Left ventricle myocardium inferior (tissue), 1 donor: ENCODE results near the gene SLC25A44. TPM values are rescaled to one million over a fixed set of nuclear protein-coding genes. Genes with fewer than 3 reads are reported as not detected.

Source experiments
- DNase-seq: peaks from one replicate; pipeline ENCODE4 v3.0.0-alpha.2; 2020
- H3K27ac ChIP-seq: fragments of 200-600 bp; replicated peaks from 2 replicates; pipeline ENCODE4 v1.8.0; 2021
- H3K27me3 ChIP-seq: fragments of 200-600 bp; 2 replicates; pipeline ENCODE4 v1.8.0; 2021; ENCODE audit warnings: low read depth
- H3K36me3 ChIP-seq: fragments of 200-600 bp; 2 replicates; pipeline ENCODE4 v1.8.0; 2021
- H3K4me1 ChIP-seq: fragments of 200-600 bp; 2 replicates; pipeline ENCODE4 v1.8.0; 2021
- H3K4me3 ChIP-seq: fragments of 200-600 bp; 2 replicates; pipeline ENCODE4 v1.8.0; 2021; ENCODE audit warnings: mild to moderate bottlenecking, moderate library complexity
- H3K9me3 ChIP-seq: fragments of 200-600 bp; replicated peaks from 2 replicates; pipeline ENCODE4 v1.8.0; 2021
- CTCF ChIP-seq: fragments of 200-600 bp; IDR thresholded peaks from 2 replicates; pipeline ENCODE4 v1.8.0; 2021; ENCODE audit warnings: antibody characterized with exemption, mild to moderate bottlenecking, borderline replicate concordance
- intact Hi-C: fragments of 100-400 bp; cut with micrococcal nuclease; formaldehyde crosslinking; loops from one replicate; pipeline ENCODE4 v1.11.0; 2022
- total RNA-seq: library from RNA; stranded (reverse); fragmentation: NEBNext Ultra II Directional; extraction: Animal tissue kit (Norgen Biotek cat#: 25700); gene quantifications from one replicate; pipeline ENCODE4 v1.2.1, GENCODE V29; 2021
- donor health status: DM: no; HTN: yes; CAD: no; lungs with severe emphysema.

The SLC25A44 gene
- total RNA-seq, 1 donor from 2014 or later: 14.4 TPM

- Histone ChIP-seq H3K9me3 (no peaks in the 10 kb centered on the region), H3K36me3 (peaks cover 45% of the 10 kb centered on the region), H3K4me1 (peaks cover 68% of the 10 kb centered on the region), H3K4me3 (no peak overlapping the region), H3K27ac (peak overlapping the region; percentile 16), H3K27me3 (peaks cover 21% of the 10 kb centered on the region)
- intact Hi-C loops: no loop called here
- DNase-seq: no peak
- no peak for TF ChIP-seq CTCF
Measured at GRCh38 chr1:156248323-156248683, 54.4 kb downstream of the SLC25A44 start.

- DNase-seq: no peak
- H3K4me3 ChIP-seq: no peak overlapping the region
- H3K36me3 ChIP-seq: peaks cover 57% of the 10 kb centered on the region
- peaks cover 68% of the 10 kb centered on the region for H3K4me1 ChIP-seq
- H3K27ac ChIP-seq: no peak overlapping the region
- intact Hi-C loops: no loop called here
- TF ChIP-seq CTCF: no peak
- peaks cover 20% of the 10 kb centered on the region for H3K27me3 ChIP-seq
- no peaks in the 10 kb centered on the region for H3K9me3 ChIP-seq
Measured at GRCh38 chr1:156249593-156249992, 55.7 kb downstream of the SLC25A44 start.

GRCh38 chr1:156251527-156251926, 57.6 kb downstream of the SLC25A44 start:
- Histone ChIP-seq H3K27ac (peak overlapping the region; percentile 66), H3K4me3 (no peak overlapping the region), H3K27me3 (peaks cover under 1% of the 10 kb centered on the region), H3K9me3 (no peaks in the 10 kb centered on the region), H3K36me3 (peaks cover 76% of the 10 kb centered on the region), H3K4me1 (peaks cover 54% of the 10 kb centered on the region)
- intact Hi-C loops: no loop called here
- no peak for TF ChIP-seq CTCF
- DNase-seq: no peak

- intact Hi-C loops: no loop called here
- no peak for DNase-seq
- Histone ChIP-seq H3K4me3 (no peak overlapping the region), H3K4me1 (peaks cover 36% of the 10 kb centered on the region), H3K36me3 (peaks cover 97% of the 10 kb centered on the region), H3K27ac (no peak overlapping the region), H3K9me3 (no peaks in the 10 kb centered on the region), H3K27me3 (no peaks in the 10 kb centered on the region)
- TF ChIP-seq CTCF: no peak
Measured at GRCh38 chr1:156253634-156254033, 59.7 kb downstream of the SLC25A44 start.

GRCh38 chr1:156257711-156258110, 63.8 kb downstream of the SLC25A44 start:
- H3K36me3 ChIP-seq: peaks cover 99% of the 10 kb centered on the region

More at GRCh38 chr1:156257711-156258110, 63.8 kb downstream of the SLC25A44 start:
- DNase-seq: no peak
- Histone ChIP-seq H3K27me3 (no peaks in the 10 kb centered on the region), H3K4me3 (no peak overlapping the region), H3K9me3 (no peaks in the 10 kb centered on the region), H3K27ac (no peak overlapping the region), H3K4me1 (peaks cover 4% of the 10 kb centered on the region)
- no peak for TF ChIP-seq CTCF
- intact Hi-C loops: no loop called here
